T47D (cell line): ENCODE measurements around the gene MYF6.

ENCODE experiments used
- DNase-seq, 2 experiments: peaks; one replicate each; pipeline versions ENCODE4 v3.0.0 to v3.0.0-alpha.2; 2011 to 2012; ENCODE audit warnings: low read depth in 1 of 2, low spot score in 1 of 2
- JUND ChIP-seq: IDR thresholded peaks from 2 replicates; pipeline ENCODE4 v1.6.1; 2012; ENCODE audit warnings: low read depth
- in situ Hi-C: cut with HindIII; loops from 2 replicates; pipeline ENCODE4 v1.10.0; 2016; ENCODE audit warnings: low sequenced_read_pairs, low pct_unique_long_range_greater_than_20kb

The MYF6 gene

GRCh38 chr12:80749456-80749855, 42.0 kb downstream of the MYF6 start:
- TF ChIP-seq JUND = no peak
- in situ Hi-C loops = no loop called here
- DNase-seq = no peak

DNA sequence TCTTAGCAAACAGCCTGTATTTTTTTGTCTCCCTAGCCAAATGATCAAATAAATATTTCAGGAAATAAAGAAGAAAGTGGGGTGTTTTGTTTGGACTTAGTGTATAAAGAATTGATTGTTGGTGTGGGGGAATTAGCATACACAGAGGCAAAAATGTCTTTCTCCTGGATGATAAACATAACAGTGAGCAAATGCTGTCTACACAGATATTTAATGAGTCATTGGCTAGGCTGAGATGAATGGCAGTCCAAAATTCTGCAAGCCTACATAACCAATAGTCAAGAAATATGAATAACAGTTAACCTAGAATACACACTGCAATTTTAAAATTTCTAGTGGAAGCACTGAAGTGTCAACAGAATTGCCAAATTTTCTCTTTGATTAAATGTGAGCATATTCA, 45.0 kb downstream of the MYF6 start:
- in situ Hi-C loops = no loop called here
- no peak for TF ChIP-seq JUND
- no peak for DNase-seq

GRCh38 chr12:80754274-80754673, 46.8 kb downstream of the MYF6 start:
- DNase-seq = no peak
- TF ChIP-seq JUND = no peak
- in situ Hi-C loops = no loop called here

DNA sequence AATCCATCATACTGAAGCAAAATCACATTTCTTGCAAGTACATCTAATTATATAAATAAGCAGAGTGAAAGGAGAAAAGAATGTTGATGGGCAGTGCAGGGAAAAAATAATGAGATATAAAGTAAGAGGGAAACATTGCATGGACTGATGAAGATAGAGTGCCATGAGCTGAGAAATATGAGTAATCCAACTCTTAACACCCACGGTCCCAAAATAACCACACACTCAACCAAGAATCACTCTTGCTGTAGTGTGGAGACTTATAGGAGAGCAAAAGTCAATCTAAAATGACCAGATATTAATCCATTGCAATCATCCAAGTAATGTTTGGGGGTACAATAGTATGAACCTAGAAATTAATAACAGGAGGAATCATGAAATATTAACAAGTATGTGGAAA, 49.4 kb downstream of the MYF6 start:
- in situ Hi-C loops = no loop called here
- no peak for TF ChIP-seq JUND
- no peak for DNase-seq
